Tibial nerve (tissue), 4 donors: Measurements from ENCODE around the gene NFKB1.

Experiments used
- CTCF ChIP-seq, 5 experiments: fragments of 200-600 bp in 3 of 5; fragments of 450-650 bp in 2 of 5; sonication (generic) in 3 of 5; IDR thresholded peaks; one replicate each; pipeline ENCODE4 v1.5.1; 2016 to 2019; ENCODE audit warnings: antibody characterized with exemption in 5 of 5, mild to moderate bottlenecking in 3 of 5, moderate library complexity in 2 of 5
- EP300 ChIP-seq, 2 donors: sonication (generic); formaldehyde crosslinking; IDR thresholded peaks; one replicate each; pipeline ENCODE4 v1.6.1; 2017; ENCODE audit warnings: antibody characterized with exemption in 2 of 2, mild to moderate bottlenecking in 1 of 2
- POLR2A ChIP-seq, 2 donors: fragments of 450-650 bp; IDR thresholded peaks; one replicate each; pipeline ENCODE4 v1.6.1; 2017; ENCODE audit warnings: antibody characterized with exemption in 2 of 2, mild to moderate bottlenecking in 2 of 2, moderate library complexity in 2 of 2

GRCh38 chr4:102578819-102579218, 77.7 kb downstream of the NFKB1 start:
- TF ChIP-seq CTCF (IDR thresholded peaks at IDR 0.05): no peak
- TF ChIP-seq EP300 (IDR thresholded peaks at IDR 0.05): no peak
- TF ChIP-seq POLR2A (IDR thresholded peaks at IDR 0.05): no peak
